ENCODE data around the gene RP2.
A peak's percentile ranks its signal among the peaks of the same experiment; 100 is the strongest.

Gene RP2

DNA sequence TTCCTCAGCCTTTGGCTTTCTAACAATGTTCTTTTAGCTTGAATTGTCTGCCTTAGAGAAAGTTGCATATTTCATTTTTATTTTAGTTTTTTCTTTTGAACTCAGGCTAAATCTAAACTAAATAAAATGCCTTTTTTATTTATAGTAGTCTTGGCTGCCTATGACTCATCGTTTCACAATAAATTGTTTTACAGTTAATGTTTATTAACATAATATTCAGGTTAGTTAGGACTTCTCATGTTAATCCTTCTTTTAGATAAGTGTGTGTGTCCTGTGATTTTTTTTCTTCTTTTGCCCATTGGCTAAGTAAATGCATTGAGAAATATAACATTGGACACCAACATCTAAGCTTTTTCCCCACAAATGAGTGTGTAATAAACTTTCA lies 1.6 kb downstream of the RP2 start:
- TF ChIP-seq POLR2A (IDR thresholded peaks at IDR 0.05; ENCODE audit: extremely low read depth, insufficient read length) (no peak), MAX (IDR thresholded peaks at IDR 0.05; ENCODE audit: low read depth, low read length) (no peak), MYC (IDR thresholded peaks at IDR 0.05; ENCODE audit: low read depth, low read length) (no peak)
- TF ChIP-seq, protein P1, sequence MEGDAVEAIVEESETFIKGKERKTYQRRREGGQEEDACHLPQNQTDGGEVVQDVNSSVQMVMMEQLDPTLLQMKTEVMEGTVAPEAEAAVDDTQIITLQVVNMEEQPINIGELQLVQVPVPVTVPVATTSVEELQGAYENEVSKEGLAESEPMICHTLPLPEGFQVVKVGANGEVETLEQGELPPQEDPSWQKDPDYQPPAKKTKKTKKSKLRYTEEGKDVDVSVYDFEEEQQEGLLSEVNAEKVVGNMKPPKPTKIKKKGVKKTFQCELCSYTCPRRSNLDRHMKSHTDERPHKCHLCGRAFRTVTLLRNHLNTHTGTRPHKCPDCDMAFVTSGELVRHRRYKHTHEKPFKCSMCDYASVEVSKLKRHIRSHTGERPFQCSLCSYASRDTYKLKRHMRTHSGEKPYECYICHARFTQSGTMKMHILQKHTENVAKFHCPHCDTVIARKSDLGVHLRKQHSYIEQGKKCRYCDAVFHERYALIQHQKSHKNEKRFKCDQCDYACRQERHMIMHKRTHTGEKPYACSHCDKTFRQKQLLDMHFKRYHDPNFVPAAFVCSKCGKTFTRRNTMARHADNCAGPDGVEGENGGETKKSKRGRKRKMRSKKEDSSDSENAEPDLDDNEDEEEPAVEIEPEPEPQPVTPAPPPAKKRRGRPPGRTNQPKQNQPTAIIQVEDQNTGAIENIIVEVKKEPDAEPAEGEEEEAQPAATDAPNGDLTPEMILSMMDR (IDR thresholded peaks at IDR 0.05; ENCODE audit: low read depth, low read length): no peak
- peak overlapping the region; percentile 98 for H3K4me3 ChIP-seq (ENCODE audit: low read depth, low read length)
- no peak for DNase-seq (ENCODE audit: low read depth)

DNA sequence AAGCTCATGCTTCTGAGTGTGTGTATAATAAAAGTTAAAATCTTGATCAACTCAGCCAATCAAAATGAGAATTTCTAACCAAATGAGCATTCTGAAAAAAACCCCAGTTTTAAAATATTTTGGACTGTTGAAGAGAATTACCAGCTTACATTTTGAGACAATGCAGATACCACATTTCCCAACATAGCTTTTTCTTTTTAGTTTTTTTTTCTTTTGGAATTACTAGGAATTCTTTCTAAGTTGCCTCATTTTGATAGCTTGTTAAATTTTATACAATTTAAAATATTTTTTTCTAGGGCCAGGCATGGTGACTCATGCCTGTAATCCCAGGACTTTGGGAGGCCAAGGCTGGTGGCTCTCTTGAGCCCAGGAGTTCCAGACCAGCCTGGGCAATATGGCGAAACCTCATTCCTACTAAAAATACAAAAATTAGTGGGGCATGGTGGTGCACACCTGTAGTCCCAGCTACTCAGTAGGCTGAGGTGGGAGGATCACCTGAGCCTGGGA lies 2.2 kb downstream of the RP2 start:
- peak overlapping the region; percentile 98 for H3K4me3 ChIP-seq (ENCODE audit: low read depth, low read length)
- DNase-seq (ENCODE audit: low read depth): no peak
- no peak for TF ChIP-seq MAX (IDR thresholded peaks at IDR 0.05; ENCODE audit: low read depth, low read length)

DNA sequence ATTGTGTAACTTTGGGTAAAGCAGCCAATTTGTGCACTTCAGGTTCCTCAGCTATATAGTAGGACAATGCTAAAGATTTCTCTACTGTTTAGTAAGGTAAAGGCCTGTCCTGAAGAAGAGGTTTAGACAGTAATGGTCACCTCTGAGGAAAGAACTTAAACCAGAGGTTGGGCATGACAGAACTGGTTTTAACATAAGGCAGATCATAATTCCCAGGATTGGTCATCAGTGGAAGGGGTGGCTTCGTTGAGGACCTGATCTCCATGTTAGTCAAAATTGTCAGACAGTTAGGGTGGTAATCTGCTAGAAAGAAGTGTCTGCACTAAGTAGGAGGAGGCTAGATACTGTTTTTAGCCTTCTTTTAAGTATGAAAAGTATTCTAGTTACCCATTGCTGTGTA lies 4.1 kb downstream of the RP2 start:
- peak overlapping the region; percentile 18 for H3K4me3 ChIP-seq (ENCODE audit: low read depth, low read length)
- no peak for DNase-seq (ENCODE audit: low read depth)
- TF ChIP-seq MYC (IDR thresholded peaks at IDR 0.05; ENCODE audit: low read depth, low read length): no peak
- no peak for TF ChIP-seq POLR2A (IDR thresholded peaks at IDR 0.05; ENCODE audit: extremely low read depth, insufficient read length)
- TF ChIP-seq, protein P1 (IDR thresholded peaks at IDR 0.05; ENCODE audit: low read depth, low read length): no peak
- TF ChIP-seq MAX (IDR thresholded peaks at IDR 0.05; ENCODE audit: low read depth, low read length): no peak

DNA sequence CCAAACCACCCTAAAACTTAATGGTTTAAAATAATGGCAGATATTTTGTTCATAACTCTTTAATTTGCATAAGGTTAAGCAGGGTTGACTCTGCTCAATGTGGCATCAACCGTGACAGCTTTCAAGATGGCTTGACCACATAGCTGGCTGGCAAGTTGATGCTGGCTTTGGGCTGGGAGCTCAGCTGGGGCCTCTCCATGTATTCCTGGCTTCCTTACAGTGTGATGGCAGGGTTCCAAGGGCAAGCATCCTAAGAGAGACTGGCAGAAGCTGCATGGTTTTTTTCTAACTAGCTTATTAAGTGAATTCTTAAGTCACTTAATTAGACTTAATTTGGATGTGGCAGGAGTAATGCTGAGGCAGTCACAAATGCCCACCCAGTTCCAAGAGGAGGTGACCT lies 4.5 kb downstream of the RP2 start:
- no peak for DNase-seq (ENCODE audit: low read depth)
- no peak overlapping the region for H3K4me3 ChIP-seq (ENCODE audit: low read depth, low read length)
- TF ChIP-seq MAX (IDR thresholded peaks at IDR 0.05; ENCODE audit: low read depth, low read length) (no peak), MYC (IDR thresholded peaks at IDR 0.05; ENCODE audit: low read depth, low read length) (no peak)
- TF ChIP-seq, protein P1 (IDR thresholded peaks at IDR 0.05; ENCODE audit: low read depth, low read length): no peak

DNA sequence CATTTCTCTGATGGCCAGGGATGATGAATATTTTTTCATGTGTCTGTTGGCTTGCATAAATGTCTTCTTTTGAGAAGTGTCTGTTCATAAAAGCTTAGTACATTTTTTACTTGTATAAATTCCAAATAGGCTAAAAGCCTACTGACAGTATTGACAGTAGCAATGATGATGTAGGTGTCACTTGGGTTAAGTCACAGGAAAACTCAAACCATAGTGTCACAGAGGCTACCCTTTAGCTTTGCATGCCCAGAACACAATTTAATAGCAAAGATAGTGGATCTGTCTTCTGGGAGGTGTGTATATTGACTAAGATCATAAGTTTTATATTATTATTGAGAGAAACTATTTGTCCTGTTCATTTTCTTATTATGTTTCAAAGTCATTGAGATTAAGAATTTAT lies 8.1 kb downstream of the RP2 start:
- H3K4me3 ChIP-seq (ENCODE audit: low read depth, low read length): no peak overlapping the region
- TF ChIP-seq POLR2A (IDR thresholded peaks at IDR 0.05; ENCODE audit: extremely low read depth, insufficient read length) (no peak), MYC (IDR thresholded peaks at IDR 0.05; ENCODE audit: low read depth, low read length) (no peak), MAX (IDR thresholded peaks at IDR 0.05; ENCODE audit: low read depth, low read length) (no peak)
- TF ChIP-seq, protein P1 (IDR thresholded peaks at IDR 0.05; ENCODE audit: low read depth, low read length): no peak
- no peak for DNase-seq (ENCODE audit: low read depth)

GRCh38 chrX:46849933-46850332 lies 13.1 kb downstream of the RP2 start:
- H3K4me3 ChIP-seq (ENCODE audit: low read depth, low read length): no peak overlapping the region
- peak; percentile 30 for DNase-seq (ENCODE audit: low read depth)
- TF ChIP-seq MAX (IDR thresholded peaks at IDR 0.05; ENCODE audit: low read depth, low read length) (no peak), POLR2A (IDR thresholded peaks at IDR 0.05; ENCODE audit: extremely low read depth, insufficient read length) (no peak), MYC (IDR thresholded peaks at IDR 0.05; ENCODE audit: low read depth, low read length) (no peak)

DNA sequence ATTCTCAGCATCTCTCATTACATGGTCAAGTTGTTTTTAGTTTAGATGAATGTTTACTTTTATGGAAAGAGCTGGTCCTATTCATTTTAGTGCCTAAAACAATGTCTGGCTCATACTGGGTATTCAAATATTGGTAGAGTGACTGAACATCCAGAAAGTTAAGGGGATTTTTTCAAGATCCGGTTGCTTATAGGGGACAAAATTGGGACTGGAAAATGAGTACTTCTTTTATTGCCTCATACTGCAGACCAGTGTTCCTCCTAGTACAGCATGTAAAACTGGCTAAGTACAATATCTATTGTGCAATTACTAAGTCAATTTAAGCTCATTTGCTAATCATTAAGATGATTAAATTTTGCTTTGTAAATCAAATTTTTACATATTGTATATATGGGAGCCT lies 13.9 kb downstream of the RP2 start:
- H3K4me3 ChIP-seq (ENCODE audit: low read depth, low read length): no peak overlapping the region
- DNase-seq (ENCODE audit: low read depth): no peak
- TF ChIP-seq, protein P1 (IDR thresholded peaks at IDR 0.05; ENCODE audit: low read depth, low read length): no peak
- TF ChIP-seq MYC (IDR thresholded peaks at IDR 0.05; ENCODE audit: low read depth, low read length): no peak
- TF ChIP-seq POLR2A (IDR thresholded peaks at IDR 0.05; ENCODE audit: extremely low read depth, insufficient read length): no peak
- TF ChIP-seq MAX (IDR thresholded peaks at IDR 0.05; ENCODE audit: low read depth, low read length): no peak

Data from NB4 (cell line).